ENCODE measurements around the gene UBE4B. TPM values are rescaled to one million over a fixed set of nuclear protein-coding genes. Genes with fewer than 3 reads are reported as not detected.

The UBE4B gene
- polyA plus RNA-seq, 2 of the 4 experiments (the other 2 are of a cell fraction), result 13.5 to 15.1 TPM

- ChIA-PET CTCF (interaction anchor here (1.1 kb wide), 1 partner anchor 17 kb away, joined by 3 read pairs; no protein-coding TSS in a partner anchor), POLR2A (no interaction called here)
- TF ChIP-seq, protein P1, sequence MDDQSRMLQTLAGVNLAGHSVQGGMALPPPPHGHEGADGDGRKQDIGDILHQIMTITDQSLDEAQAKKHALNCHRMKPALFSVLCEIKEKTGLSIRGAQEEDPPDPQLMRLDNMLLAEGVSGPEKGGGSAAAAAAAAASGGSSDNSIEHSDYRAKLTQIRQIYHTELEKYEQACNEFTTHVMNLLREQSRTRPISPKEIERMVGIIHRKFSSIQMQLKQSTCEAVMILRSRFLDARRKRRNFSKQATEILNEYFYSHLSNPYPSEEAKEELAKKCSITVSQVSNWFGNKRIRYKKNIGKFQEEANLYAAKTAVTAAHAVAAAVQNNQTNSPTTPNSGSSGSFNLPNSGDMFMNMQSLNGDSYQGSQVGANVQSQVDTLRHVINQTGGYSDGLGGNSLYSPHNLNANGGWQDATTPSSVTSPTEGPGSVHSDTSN (IDR thresholded peaks at IDR 0.05), result no peak
These were observed 18.9 kb downstream of the UBE4B start for GRCh38 chr1:10051656-10052055.

GRCh38 chr1:10052347-10052746 is 19.6 kb downstream of the UBE4B start:
- TF ChIP-seq CHD4 (IDR thresholded peaks at IDR 0.05; ENCODE audit: borderline replicate concordance) (no peak), EHMT2 (IDR thresholded peaks at IDR 0.05; ENCODE audit: low read depth) (no peak), CTCF (IDR thresholded peaks at IDR 0.05) (no peak), MYC (IDR thresholded peaks at IDR 0.05; ENCODE audit: borderline replicate concordance, low read length) (no peak), HEYL (CRISPR knock-in tag; IDR thresholded peaks at IDR 0.05) (no peak), CEBPB (IDR thresholded peaks at IDR 0.05) (no peak)
- TF ChIP-seq, protein P2, sequence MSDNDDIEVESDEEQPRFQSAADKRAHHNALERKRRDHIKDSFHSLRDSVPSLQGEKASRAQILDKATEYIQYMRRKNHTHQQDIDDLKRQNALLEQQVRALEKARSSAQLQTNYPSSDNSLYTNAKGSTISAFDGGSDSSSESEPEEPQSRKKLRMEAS (IDR thresholded peaks at IDR 0.05), result no peak
- TF ChIP-seq, protein P3, sequence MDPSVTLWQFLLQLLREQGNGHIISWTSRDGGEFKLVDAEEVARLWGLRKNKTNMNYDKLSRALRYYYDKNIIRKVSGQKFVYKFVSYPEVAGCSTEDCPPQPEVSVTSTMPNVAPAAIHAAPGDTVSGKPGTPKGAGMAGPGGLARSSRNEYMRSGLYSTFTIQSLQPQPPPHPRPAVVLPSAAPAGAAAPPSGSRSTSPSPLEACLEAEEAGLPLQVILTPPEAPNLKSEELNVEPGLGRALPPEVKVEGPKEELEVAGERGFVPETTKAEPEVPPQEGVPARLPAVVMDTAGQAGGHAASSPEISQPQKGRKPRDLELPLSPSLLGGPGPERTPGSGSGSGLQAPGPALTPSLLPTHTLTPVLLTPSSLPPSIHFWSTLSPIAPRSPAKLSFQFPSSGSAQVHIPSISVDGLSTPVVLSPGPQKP (IDR thresholded peaks at IDR 0.05; ENCODE audit: low read depth, low read length), result no peak
- peaks cover 22% of the 10 kb centered on the region for H3K4me1 ChIP-seq
- no peaks in the 10 kb centered on the region for H3K9me3 ChIP-seq
- FAIRE-seq, result no peak
- no peak for DNase-seq (ENCODE audit: low read depth in 1 of 2, low spot score in 1 of 2)
- POLR2A ChIA-PET, result no interaction called here
- 88% methylated on average over 4 of the region's 4 CpGs for WGBS (ENCODE audit: missing lambda C conversion rate)
- no peak for ATAC-seq
- no peak overlapping the region for H3K4me2 ChIP-seq
- H3K27ac ChIP-seq, result no peak overlapping the region
- H3K4me3 ChIP-seq, result no peak overlapping the region
- CTCF ChIA-PET, result interaction anchor here (1.1 kb wide), 1 partner anchor 18 kb away, joined by 3 read pairs; no protein-coding TSS in a partner anchor

More at GRCh38 chr1:10051656-10052055, 18.9 kb downstream of the UBE4B start:
- H3K4me1 ChIP-seq, result peaks cover 16% of the 10 kb centered on the region
- FAIRE-seq (no peak), DNase-seq (ENCODE audit: low read depth in 1 of 2, low spot score in 1 of 2) (no peak), ATAC-seq (no peak)
- no peak overlapping the region for H3K27ac ChIP-seq
- H3K4me3 ChIP-seq, result no peak overlapping the region
- H3K9me3 ChIP-seq, result no peaks in the 10 kb centered on the region
- 100% methylated on average over 1 of the region's 1 CpG for WGBS (ENCODE audit: missing lambda C conversion rate)
- no peak overlapping the region for H3K4me2 ChIP-seq

DNA sequence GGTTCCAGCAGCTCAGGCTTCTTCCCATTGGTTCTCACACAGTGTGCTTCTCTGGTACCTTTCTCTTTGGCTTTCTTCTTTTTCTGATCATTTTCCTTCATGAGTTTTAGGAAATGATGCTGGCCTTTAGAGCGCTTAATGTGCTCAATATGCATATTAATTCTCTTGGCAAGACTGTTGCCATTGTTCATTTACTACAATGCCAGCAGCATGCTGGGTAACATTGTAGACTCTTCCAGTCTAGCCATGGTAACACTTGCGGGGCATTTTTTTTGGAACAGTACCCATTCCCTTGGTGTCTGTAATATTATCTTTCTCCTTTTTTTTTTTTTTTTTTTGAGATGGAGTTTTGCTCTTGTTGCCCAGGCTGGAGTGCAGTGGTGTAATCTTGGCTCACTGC is 21.7 kb downstream of the UBE4B start:
- POLR2A ChIA-PET, result no interaction called here

More for the DNA sequence above, 21.7 kb downstream of the UBE4B start:
- no peak for DNase-seq (ENCODE audit: low read depth in 1 of 2, low spot score in 1 of 2)
- CTCF ChIA-PET, result no interaction called here
- FAIRE-seq, result no peak
- H3K4me2 ChIP-seq, result no peak overlapping the region
- ATAC-seq, result no peak
- TF ChIP-seq, protein P3 (IDR thresholded peaks at IDR 0.05; ENCODE audit: low read depth, low read length), result no peak
- TF ChIP-seq CEBPB (IDR thresholded peaks at IDR 0.05), result no peak
- no peak for TF ChIP-seq HOXA7 (CRISPR knock-in tag; IDR thresholded peaks at IDR 0.05)
- no peak for TF ChIP-seq FOSL2 (IDR thresholded peaks at IDR 0.05)
- no peak for TF ChIP-seq FOSL2 (CRISPR knock-in tag; IDR thresholded peaks at IDR 0.05)
- no peak for TF ChIP-seq EHF (CRISPR knock-in tag; IDR thresholded peaks at IDR 0.05)
- no peak for TF ChIP-seq FOXS1 (CRISPR knock-in tag; IDR thresholded peaks at IDR 0.05)
- TF ChIP-seq RAD21 (conservative IDR thresholded peaks at IDR 0.05 in 1 of 2, IDR thresholded peaks at IDR 0.05 in 1 of 2), result no peak
- no peak for TF ChIP-seq TP53 (CRISPR knock-in tag; IDR thresholded peaks at IDR 0.05)
- no peak for TF ChIP-seq GATA3 (IDR thresholded peaks at IDR 0.05; ENCODE audit: borderline replicate concordance)
- no peak for TF ChIP-seq BHLHE40 (IDR thresholded peaks at IDR 0.05; ENCODE audit: low read depth, low read length)
- no peak for TF ChIP-seq FOSB (CRISPR knock-in tag; IDR thresholded peaks at IDR 0.05)
- TF ChIP-seq CBX8 (IDR thresholded peaks at IDR 0.05), result no peak
- H3K27ac ChIP-seq, result no peak overlapping the region
- H3K4me3 ChIP-seq, result no peak overlapping the region
- 94% methylated on average over 2 of the region's 2 CpGs for WGBS (ENCODE audit: missing lambda C conversion rate)
- no peaks in the 10 kb centered on the region for H3K9me3 ChIP-seq
- H3K4me1 ChIP-seq, result peaks cover 24% of the 10 kb centered on the region
